VCaP (cell line): ENCODE data around the gene PIM1.

ENCODE experiments used
- H3K27ac ChIP-seq: fragments of 450-650 bp; 2 replicates; pipeline ENCODE4 v1.5.1; 2017
- TF ChIP-seq, protein P1 (sequence below): fragments of 450-650 bp; conservative IDR thresholded peaks from 2 replicates; pipeline ENCODE4 v1.5.1; 2017; ENCODE audit warnings: mild to moderate bottlenecking, moderate library complexity

Gene PIM1

DNA sequence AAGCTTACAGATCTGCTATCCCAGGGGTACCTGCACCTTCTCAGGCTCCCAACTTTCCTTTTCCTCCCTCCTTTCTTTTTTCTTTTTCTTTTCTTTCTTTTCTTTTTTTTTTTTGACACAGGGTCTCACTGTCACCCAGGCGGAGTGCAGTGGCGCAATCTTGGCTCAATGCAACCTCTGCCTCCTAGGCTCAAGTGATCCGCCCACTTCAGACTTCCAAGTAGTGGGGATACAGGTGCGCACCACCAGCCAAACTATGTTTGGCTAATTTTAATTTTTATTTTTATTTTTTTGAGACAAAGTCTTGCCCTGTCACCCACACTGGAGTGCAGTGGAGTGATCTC, 36.0 kb downstream of the PIM1 start:
- H3K27ac ChIP-seq: no peak overlapping the region
- TF ChIP-seq, protein P1, sequence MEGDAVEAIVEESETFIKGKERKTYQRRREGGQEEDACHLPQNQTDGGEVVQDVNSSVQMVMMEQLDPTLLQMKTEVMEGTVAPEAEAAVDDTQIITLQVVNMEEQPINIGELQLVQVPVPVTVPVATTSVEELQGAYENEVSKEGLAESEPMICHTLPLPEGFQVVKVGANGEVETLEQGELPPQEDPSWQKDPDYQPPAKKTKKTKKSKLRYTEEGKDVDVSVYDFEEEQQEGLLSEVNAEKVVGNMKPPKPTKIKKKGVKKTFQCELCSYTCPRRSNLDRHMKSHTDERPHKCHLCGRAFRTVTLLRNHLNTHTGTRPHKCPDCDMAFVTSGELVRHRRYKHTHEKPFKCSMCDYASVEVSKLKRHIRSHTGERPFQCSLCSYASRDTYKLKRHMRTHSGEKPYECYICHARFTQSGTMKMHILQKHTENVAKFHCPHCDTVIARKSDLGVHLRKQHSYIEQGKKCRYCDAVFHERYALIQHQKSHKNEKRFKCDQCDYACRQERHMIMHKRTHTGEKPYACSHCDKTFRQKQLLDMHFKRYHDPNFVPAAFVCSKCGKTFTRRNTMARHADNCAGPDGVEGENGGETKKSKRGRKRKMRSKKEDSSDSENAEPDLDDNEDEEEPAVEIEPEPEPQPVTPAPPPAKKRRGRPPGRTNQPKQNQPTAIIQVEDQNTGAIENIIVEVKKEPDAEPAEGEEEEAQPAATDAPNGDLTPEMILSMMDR: no peak

DNA sequence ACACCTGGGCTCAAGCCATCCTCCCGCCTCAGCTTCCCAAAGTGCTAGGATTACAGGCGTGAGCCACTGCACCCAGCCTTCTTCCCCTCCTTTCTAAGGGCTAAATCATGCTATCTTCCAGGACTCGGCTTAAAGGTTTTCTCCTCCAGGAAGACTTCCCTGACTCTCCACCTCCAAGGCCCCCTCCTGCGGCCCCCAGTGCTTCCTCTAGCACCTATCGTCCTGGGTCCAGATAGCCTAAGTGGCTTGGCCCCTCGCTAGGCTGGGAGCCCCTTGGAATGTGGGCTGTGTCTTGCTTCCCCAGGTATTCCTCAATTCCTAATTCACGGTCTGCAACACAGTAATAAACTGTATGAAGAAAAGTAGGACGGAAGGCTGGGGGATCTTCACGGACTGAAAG, 36.7 kb downstream of the PIM1 start:
- H3K27ac ChIP-seq: no peak overlapping the region
- TF ChIP-seq, protein P1: no peak

DNA sequence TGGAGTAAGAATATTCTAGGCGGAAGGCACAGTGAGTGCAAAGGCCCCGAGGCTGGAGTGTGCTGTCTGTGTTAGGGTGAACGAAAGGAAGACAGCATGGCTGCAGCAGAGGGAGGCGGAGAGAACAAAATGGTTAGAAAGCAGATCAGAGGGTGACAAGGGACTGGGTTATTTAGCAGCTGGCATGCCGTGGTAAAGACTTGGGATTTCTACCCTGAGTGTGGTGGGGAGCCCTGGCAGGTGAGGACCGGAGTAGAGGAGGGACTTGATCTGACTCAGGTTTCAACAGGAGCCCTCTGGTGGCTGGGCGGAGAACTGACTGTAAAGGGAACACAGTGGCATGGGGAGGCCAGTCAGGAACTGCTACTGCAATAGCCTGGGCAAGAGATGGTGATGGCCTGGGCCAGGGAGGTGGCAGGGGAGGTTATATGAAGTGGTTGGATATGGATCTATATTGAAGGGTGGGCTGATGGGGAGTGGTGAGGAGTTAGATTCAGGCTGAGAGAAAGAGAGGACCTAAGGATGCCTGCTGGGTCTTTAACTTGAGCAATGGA, 38.0 kb downstream of the PIM1 start:
- TF ChIP-seq, protein P1: peak; percentile 77
- no peak overlapping the region for H3K27ac ChIP-seq

DNA sequence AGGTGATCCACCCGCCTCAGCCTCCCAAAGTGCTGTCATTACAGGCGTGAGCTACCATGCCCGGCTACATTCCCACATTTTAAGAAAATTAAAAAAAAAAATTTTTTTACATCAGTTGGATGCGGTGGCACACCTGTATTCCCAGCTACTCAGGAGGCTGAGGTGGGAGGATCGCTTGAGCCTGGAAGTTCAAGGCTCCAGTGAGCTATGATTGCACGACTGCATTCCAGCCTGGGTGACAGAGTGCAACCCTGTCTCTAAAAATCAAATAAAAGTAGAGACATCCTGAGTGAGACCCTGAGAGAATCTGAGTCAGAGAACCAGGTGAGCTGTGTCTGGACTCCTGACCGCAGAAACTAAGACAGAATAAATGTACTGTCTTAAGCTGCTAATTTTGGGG, 38.8 kb downstream of the PIM1 start:
- TF ChIP-seq, protein P1: no peak
- H3K27ac ChIP-seq: no peak overlapping the region

DNA sequence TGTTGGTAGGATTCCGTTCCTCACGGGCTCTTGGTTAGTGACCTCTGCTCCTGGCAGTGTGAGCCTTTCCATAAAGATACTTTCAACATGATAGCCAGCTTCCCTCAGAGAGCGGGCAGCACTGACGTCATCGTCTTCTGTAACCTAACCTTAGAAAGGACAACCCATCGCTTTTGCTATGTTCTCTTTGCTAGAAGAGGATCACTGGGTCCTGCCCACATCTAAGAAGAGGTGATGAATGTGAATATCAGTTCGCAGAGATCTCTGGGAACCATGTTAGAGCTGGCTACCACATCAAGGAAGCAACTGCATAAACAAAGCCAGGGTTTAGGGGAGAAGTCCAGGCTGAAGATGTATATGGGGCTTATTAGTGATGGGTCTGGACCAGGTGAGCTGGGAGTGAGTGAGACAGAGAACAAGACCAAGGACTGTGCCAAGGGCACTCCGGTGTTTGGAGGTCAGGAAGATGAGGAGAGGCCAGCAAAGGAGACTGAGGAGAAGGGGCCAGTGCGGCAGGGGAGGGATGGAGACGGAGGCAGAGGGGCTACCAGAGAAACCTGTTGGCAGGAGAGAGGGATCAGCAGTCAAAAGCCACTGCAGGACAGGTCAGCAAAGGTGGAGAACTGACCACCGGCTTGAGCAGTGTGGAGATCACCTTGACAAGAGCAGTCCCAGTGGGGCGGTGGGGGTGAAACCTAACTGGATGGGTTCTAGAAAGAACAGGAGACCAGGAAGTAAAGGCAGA, 39.7 kb downstream of the PIM1 start:
- TF ChIP-seq, protein P1: no peak
- H3K27ac ChIP-seq: no peak overlapping the region

DNA sequence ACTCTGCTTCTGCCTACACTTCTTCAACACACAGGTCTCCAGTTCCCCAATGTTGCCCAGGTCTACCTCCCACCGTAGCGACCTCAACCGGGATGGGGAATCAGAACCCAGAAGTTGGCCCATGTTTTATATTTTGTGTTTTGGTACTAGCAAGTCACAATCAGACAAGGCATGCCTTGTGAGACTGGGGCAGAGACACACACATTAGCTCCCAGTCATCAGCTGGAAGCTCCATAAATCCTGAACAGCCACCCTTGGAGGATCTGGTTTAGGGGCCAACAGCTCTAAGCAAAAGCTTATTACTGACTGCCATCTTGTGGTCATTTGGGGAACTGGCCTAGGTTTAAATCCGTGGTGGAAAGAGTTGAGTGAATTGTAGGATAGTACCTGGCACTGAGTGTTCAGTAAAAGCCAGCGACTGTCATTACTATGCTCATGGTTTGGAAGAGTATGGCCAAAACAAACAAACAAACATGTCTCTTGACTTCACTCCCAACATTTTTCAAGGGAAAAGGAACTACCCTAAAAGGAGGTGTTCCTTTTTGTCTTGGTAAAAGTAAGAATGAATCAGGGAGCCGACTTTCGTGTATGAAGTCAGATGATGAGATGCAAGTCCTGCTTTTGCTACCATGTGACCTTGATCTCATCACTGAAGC, 40.5 kb downstream of the PIM1 start:
- 0 out of 2 replicates have a peak overlapping the region, but pooled peaks have one; percentile 14 for H3K27ac ChIP-seq
- TF ChIP-seq, protein P1: peak; percentile 88

DNA sequence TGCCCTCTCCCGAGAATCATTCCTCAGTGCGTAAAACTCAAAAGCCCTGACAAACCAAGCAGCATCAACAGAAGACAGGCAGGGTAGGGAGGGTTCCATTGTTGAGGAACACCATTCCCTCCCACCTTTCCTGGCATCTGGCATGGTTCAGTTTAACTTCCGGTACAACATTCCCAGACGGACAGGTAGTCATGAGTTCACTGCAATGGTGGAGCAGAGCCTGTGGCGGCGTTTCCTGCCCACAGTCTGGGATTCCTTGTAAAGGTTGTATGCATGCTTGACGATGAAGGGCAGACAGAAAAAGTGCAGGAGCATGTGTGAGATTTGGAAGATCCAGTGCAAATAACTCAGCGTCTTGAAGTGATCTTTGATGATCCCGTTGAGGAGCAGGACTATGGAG, 42.3 kb downstream of the PIM1 start:
- TF ChIP-seq, protein P1: no peak

More for the DNA sequence above, 42.3 kb downstream of the PIM1 start:
- H3K27ac ChIP-seq: no peak overlapping the region
